SIG-M5 treated with dmso at 0.1 percent for 504 hours (cell line): ENCODE measurements around the gene NCS1.

Source experiments
- DNase-seq: peaks from one replicate; lab custom pipeline; 2025; ENCODE audit not compliant: unreplicated experiment; lab: John Stamatoyannopoulos, UW

Gene NCS1

DNA sequence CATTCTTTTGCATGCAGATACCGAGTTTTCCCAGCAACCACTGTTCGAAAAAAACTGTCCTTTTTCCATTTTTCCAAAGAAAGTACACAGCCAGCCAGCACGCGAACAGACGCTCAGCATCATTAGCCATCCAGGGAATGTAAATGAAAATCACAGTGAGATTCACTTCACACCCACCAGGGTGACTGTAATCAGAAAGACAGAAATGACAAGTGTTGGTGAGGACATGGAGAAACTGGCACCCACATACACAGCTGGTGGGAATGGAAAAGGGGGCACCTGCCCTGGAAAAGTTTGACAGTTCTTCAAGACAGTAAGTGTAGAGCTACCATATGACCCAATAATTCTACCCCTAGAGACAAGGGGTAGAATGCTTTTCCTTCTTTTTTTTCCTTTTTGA is 25.0 kb upstream of the NCS1 start:
- no peak for DNase-seq

DNA sequence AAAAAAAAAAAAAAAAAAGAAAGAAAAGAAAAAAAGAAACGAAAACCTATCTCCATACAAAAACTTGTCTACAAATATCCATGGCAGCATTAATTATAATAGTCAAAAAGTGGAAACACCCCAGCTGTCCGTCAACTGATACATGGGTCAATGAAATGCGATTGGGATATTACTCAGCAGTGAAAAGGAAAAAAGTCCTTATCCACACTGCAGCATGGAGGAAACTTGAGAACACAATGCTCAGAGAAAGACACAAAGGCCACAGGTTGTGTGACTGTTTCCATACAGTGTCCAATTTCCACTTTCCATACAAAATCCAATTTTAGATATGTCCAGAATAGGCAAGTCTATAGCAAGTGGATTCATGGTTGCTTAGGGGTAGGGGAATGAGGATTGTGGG is 24.3 kb upstream of the NCS1 start:
- no peak for DNase-seq

DNA sequence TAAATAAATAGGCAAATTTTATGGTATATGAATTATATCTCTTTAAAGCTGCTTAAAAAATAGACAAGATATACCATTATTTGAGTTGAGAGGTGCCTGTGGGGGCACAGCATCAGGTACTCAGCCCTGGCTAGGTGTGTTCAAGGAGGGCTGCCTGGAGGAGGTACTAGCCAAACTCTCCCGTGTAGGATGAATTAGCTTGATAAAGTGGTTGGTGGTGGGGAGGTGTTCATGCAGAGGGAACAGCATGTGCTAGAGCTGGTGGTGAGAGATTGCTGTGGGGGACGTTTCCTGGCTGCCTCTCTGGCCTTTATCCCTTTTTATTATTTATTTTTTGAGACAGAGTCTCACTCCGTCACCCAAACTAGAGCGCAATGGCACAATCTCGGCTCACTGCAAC is 23.2 kb upstream of the NCS1 start:
- no peak for DNase-seq

DNA sequence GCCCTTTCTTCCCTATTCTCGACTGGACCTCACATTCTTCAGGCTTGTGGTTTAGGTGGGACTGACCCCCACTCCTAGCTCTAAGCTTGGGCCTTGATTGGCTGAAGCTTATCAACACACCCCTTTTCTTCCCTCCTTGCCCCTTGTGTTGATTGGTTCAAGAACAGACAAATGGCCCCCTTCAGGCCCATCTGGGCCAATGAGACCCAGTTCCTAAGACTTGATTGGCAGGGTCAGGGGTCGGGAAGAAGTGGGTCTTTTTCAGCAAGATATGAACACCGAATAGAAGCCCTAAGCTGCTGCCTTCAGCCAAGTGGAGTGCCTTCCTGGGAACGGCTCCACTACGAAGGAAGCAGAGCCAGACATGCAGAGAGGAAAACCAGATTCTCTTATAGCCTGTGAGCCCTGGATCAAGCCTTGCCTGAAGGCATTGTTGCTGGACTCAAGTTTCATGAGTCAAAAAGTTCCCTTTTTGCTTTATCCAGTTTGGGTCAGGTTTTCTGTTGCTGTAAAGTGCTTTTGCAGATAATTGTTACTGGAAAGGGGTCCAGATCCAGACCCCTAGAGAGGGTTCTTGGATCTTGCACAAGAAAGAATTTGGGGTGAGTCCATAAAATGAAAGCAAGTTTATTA is 22.4 kb upstream of the NCS1 start:
- no peak for DNase-seq

DNA sequence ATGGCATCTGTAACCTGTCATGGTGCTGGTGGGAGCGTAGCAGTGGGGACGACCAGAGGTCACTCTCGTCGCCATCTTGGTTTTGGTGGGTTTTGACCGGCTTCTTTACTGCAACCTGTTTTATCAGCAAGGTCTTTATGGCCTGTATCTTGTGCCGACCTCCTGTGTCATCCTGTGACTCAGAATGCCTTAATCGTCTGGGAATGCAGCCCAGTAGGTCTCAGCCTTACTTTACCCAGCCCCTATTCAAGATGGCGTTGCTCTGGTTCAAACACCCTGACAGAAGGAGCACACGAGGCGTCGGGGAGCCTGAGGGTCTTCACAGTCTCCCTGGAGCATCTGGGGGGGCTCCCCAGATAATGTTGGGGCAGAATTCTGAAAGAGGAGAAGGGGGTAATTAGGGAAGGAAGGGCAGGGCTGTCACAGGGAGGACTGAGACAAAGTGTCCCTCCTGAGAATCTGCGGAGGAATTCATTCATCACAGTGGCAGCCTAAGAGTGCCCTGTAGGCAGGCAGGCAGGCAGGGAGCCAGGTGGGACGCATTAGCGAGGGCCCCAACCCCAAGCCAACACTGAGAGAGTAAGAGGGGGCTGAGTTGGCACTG is 21.3 kb upstream of the NCS1 start:
- DNase-seq = no peak

DNA sequence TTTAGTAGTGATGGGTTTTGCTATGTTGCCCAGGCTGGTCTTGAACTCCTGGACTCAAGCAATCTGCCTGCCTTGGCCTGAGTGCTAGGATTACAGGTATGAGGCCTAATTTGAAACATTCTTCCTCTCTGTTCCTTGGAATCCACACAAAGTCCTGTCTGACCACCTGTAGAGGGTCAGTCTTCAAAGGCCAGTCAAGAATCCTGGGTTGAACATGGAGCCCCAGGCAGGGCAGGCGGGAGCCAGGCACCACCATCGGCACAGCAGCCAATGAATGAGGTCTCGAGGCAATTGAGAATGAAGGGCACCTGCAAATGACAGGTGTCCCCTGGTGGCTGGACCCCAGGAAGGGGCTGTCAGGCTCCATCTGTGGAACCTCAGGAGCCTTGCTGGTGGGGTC is 17.4 kb upstream of the NCS1 start:
- DNase-seq = no peak

DNA sequence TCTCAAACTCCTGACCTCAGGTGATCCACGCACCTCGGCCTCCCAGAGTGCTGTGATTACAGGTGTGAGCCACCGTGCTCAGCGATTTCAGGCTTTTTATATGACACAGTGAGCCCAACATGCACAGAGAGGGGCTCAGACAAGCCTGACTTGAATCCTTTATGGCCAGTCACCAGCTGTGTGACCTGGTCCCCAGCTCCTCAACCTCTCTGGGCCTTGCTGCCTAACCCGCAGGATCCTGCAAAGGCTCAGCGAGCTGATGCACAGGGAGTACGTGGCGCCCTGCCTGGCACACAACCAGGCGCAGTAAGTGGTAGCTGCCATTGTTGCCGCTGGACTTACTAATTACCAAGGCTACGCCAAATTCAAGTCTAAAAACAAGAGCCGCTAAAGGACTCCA is 16.6 kb upstream of the NCS1 start:
- DNase-seq = no peak

DNA sequence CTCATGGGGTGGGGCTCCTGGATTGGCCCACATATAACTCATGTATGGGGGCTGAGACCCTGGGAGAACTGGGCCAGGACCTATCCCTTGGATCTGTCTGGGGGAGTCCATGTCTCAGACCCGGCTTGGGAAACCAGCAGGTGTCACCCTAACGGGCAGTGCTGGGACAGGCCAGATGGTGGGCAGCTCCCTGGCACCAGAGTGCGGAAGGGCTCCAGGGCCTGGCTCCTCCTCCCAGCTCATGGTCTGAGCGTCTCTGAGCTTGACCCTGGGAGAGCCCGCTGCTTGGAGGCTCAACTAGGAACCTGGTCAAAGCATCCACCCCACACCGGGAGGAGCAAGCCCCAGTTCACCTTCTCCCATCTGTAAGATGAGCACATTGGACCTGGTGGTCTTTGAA is 15.5 kb upstream of the NCS1 start:
- no peak for DNase-seq

DNA sequence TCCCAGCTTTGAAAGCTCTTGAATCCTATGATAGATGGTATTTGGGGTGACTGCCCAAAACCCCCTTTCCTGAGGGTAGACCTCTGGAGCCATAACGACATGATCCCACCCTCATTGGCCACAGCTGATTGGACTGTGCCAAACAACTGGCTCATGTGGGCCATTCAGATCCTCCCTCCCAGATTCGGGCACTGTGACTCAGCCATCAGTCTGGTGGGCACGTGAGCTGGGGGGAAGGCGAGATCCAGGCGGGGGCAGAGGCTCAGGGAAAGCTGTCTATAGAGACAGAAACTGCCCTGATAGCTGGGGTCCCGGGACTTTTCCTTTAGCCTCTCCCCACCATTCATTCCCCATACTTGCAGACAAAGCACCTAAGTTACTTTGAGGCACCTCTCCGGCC is 15.1 kb upstream of the NCS1 start:
- no peak for DNase-seq

DNA sequence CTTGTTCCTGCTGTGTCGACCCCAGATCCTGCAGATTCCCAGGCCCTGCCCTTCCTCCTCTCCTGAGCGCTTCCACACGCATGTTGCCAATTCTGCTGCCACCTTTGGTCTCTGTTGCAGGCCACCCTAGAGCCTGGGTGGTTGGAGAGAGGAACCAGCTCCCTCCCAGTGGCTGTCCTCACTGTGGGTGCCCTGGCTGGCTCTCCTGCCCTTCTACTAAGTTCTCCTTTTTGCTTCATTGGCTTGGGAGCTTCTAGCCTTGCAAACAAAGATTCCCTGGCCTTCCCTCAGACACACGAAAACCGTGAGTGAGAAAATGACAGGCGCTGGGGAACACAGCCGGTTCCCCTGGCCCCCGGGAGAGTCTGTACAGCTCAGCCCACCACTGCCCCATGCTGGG is 14.2 kb upstream of the NCS1 start:
- DNase-seq = no peak

DNA sequence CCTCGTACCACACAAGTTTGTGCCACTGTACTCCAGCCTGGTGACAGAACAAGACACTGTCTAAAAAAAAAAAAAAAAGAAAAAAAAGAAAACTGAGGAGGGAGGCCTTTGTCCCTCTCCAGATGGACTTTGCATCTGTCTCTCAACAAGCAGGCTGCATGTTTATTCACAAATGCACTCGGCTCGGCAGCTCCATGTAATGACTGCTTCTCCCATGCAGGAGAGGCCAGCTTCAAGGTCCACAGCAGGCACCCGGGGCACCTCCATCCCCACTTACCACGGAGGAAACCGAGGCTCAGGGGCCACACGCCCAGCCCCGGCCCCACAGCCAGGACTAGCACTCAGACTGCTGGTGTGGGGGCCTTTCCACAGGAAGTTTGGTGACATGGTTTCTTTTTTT is 13.1 kb upstream of the NCS1 start:
- no peak for DNase-seq

DNA sequence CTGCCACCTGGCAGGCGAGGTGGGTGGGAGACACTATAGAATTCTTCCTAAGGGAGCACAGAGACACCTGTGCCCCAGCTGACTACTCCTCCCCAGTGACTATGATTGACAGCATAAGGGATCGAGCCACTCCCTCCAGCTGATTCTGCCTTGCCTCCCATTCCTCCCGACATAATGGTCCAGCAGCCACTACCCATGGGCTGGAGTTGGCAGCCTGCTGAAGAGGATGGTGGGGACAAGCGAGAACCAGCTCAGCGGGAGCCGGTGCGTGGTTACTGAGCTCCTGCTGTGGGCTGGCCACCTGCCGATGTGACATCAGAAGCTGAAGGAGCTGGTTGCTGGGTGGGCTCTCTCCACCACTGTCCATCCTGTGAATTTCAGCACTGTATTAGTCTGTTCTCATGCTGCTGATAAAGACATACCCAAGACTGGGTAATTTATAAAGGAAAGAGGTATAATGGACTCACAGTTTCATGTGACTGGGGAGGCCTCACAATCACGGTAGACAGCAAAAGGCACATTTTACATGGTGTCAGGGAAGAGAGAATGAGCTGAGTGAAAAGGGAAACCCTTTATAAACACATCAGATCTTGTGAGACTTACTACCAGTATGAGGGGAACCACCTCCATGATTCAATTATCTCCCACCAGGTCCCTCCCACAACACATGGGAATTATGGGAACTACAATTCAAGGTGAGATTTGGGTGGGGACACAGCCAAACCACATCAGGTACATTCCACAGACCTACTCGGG is 12.1 kb upstream of the NCS1 start:
- no peak for DNase-seq

DNA sequence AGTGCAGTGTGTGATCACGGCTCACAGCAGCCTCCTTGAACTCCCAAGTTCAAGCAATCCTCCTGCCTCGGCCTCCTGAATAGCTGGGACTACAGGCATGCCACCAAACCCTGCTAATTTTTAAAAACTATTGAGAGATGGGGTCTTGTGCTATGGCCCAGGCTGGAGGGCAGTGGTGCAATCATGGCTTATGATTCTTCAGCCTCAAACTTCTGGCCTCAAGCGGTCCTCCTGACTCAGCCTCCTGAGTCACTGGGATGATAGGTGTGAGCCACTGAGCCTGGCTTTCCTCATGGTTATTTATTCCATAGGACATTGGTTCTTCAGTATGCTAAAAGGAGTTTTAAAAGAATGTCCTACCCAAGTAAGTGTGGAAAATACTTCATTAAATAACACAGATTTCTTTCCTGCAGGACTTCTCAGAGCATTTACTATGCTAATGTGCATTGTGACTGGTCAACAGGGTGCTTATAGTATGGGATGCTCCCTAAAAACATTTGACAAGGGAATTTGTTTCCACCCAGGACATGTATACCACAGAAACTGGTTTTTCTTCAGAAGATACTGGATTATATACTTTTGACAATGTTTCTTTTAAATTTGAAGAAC is 11.2 kb upstream of the NCS1 start:
- DNase-seq = no peak

DNA sequence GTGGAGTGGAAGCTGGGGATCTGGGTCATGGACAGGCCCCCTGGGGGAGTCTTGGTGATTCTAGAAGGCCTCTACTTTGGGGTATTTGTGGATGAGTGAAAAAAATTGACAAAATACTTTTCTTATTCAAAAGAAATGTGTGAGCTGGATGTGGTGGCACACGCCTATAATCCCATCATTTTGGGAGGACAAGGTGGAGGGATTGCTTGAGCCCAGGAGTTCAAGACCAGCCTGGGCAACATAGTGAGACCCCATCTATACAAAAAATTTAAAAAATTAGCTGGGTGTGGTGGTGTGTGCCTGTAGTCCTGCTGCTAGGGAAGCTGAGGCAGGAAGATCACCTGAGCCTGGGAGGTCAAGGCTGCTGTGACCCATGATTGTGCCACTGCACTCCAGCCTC is 6.6 kb upstream of the NCS1 start:
- DNase-seq = no peak

DNA sequence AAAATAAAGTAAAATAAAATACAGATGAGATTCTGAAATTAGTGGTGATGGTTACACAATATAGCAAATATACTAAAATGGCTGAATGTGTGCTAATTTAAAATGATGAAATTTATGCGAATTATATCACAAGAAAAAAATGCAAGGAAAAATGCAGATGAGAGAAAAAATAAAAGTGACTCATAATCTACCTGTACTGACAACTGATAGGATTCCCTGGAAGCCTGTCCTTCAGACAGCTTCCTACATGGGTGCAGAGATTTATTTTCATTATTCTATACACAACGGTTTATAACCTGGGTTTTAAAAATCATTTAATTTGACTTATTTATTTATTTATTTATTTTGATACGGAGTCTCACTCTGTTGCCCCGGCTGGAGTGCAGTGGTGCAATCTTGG is 5.8 kb upstream of the NCS1 start:
- no peak for DNase-seq

DNA sequence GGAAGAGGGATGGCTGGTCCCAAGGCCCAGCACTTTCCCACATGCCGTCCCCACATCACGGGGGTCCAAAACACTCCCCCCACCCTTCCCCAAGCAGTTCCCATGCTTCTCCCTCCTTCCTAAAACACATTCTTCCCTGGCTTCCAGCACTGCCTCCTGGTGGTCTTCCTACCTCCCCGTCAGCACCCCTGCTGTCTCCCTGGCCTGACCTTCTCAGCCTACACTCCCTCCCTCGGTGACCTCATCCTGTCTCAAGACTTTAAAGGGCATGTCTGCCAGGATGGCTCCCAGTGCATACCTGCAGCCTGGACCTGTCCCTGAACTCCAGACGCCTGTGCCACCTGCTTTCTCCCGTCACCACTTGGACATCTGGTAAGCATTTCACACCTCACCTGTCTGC is 4.3 kb upstream of the NCS1 start:
- no peak for DNase-seq

DNA sequence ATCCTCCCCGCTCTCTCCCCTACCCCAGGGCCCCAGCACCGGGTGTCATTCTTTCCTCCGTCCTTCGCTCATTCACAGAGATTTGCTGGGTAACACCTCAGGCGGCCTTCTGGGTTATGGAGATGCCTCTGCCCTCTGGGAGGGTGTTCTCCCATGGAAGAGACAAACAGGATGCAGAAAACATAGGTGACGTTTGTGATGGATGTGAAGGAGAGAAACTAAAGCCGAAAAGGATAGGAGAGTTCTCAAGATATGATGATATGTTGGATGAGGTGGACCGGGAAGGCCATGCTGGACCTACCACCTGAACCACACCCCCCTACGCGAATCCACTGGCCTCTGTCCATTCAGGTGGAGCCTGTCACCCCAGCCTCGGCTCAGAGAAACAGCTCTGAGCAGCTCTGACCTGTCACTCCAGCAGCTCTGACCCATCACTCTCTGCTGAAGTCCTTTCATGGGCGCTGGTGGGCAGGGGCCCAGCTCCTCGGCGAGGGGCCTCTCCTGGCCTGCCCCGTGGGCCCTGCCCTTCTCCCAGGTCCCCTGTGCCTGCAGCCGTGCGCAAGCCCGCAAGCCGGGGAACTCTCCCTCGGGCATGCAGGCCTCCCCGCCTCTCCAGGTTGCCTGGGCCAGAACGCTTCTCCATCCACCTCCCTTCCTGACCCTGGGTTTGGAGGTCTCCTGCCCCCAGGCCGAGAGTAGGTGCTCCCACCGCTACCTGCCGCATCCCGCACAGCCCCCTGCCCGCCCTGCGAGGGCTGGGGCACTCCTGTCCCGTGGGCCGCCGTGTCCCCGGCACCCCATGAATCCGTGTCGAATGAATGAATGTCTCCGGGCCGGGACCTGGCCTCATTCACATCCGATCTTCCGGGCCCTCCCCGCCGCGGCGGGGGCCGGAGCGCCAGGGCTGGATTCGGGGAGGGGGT is 717 bp upstream of the NCS1 start:
- DNase-seq = no peak

DNA sequence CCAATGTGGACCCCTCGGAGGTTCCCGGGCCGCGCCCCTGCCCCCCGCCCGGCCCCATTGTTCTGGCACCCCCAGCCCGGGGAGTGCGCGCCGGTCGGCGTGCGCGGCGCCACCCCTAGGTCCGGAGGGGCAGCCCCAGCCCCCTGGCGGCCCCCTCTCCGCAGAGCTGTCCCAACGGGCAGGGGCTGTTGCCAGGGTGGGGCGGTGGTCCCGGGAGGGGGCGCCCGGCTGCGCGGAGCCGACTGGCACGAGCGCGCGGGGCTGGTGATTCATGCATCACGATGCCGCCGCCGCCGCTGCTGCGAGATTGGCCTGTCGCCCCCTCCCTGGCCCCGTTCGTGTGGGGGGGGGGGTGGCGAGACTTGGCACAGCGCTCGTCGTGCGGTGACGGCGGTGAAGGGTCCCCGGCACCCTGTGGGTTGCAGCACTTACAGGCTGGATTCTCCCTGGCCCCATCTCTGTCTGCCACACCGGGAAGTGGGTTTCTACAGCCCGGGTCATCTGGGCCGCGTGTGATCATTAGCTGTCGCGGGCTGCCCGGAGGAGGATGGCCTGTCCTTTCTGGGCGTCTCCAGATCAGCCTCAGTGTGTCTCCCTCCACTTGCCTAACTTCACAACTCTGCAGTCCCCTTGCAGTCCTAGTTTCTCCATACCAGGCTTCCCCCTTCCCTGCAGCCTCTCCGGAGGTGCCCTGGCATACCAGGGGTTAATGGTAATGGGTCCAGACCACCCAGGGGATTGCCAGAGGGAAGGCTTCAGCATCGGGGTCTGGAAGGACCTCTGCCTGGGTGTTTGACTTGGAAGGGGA is 858 bp downstream of the NCS1 start:
- DNase-seq = no peak

DNA sequence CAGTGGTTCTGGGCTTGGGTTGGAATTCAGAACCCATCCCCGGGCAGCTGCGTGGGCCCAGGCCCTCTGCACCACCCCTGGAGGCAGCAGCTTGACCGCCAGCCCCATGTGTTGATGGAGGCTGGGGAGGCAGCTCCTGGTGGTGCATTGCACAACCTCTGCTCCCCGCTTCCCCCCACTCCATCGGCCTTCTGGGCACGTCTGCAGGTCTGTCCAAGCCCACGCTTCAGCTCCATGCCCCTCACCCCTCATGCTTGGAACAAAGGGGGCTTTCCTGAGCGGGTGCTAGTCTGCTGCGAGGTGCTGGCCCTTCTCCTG is 1.4 kb downstream of the NCS1 start:
- no peak for DNase-seq

DNA sequence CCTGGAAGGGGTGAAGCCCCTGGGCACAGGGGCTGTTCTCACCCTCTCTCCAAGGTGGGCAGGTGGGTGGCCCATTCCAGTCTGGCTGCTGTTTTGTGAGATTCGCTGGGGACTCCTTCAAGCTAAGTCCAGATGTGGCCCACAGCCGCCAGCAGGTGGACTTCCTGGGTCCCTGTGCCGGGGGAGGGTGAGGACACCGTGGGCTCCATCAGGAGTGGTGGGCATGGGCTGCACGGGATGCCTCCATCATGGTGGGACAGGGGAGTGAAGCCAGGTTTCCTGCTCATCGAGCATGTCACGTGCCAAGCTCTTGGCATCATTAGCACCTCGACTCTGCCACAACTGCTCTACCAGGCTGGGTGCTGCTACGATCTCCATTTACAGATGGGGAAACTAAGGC is 1.8 kb downstream of the NCS1 start:
- DNase-seq = no peak

DNA sequence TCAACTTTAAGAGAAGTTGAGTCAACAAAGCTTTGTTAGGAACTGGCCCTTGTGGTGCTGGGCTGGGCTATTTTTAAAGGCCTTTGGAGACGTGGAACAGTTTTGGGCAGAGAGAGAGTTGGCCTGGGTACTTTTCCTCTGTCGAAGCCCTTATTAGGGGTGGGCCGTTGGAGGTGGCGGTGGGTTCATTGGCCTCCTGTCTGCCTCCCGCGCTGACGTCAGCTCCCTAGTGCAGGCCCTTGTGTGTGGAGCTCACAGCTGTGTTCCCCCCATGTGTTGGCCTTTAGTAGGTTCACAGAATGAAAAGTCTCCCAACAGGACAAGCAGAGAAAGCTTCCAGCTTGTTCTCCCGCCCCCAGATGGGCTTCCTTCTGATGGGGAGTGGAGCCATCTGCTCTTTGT is 2.7 kb downstream of the NCS1 start:
- DNase-seq = no peak
